Measurements from ENCODE around the gene CAPN7.
"Not testable (repeated sequence)": the region's sequence is repeated elsewhere in the genome, so short reads cannot be mapped to it uniquely, and the experiment has no call there.

The CAPN7 gene

GRCh38 chr3:15205934-15206661 lies at the start of gene CAPN7:
Gene CAPN7 (plus strand): TSS chr3:15206246. CDS start chr3:15206496, 250 bp downstream.
- no peak for FAIRE-seq

- FAIRE-seq: no peak
Observed at GRCh38 chr3:15157441-15157840, 48.6 kb upstream of the CAPN7 start.

GRCh38 chr3:15159501-15160136 lies 46.4 kb upstream of the CAPN7 start:
- no peak for FAIRE-seq

GRCh38 chr3:15160662-15161061 lies 45.4 kb upstream of the CAPN7 start:
- no peak for FAIRE-seq

- FAIRE-seq: no peak
Observed at GRCh38 chr3:15161133-15161532, 44.9 kb upstream of the CAPN7 start.

GRCh38 chr3:15163656-15164055 lies 42.4 kb upstream of the CAPN7 start:
- FAIRE-seq: not testable (repeated sequence)

GRCh38 chr3:15164340-15164739 lies 41.7 kb upstream of the CAPN7 start:
- no peak for FAIRE-seq

GRCh38 chr3:15165061-15165460 lies 41.0 kb upstream of the CAPN7 start:
- FAIRE-seq: no peak

- FAIRE-seq: not testable (repeated sequence)
Observed at GRCh38 chr3:15166391-15166790, 39.7 kb upstream of the CAPN7 start.

GRCh38 chr3:15171096-15171495 lies 35.0 kb upstream of the CAPN7 start:
- no peak for FAIRE-seq

- no peak for FAIRE-seq
Observed at GRCh38 chr3:15172806-15173205, 33.2 kb upstream of the CAPN7 start.

- FAIRE-seq: no peak
Observed at GRCh38 chr3:15174953-15175352, 31.1 kb upstream of the CAPN7 start.

- no peak for FAIRE-seq
Observed at GRCh38 chr3:15175605-15176004, 30.4 kb upstream of the CAPN7 start.

GRCh38 chr3:15180042-15180611 lies 25.9 kb upstream of the CAPN7 start:
- no peak for FAIRE-seq

GRCh38 chr3:15181511-15181910 lies 24.5 kb upstream of the CAPN7 start:
- no peak for FAIRE-seq

GRCh38 chr3:15181963-15182362 lies 24.1 kb upstream of the CAPN7 start:
- FAIRE-seq: no peak

GRCh38 chr3:15183011-15183410 lies 23.0 kb upstream of the CAPN7 start:
- FAIRE-seq: no peak

GRCh38 chr3:15185404-15185803 lies 20.6 kb upstream of the CAPN7 start:
- no peak for FAIRE-seq

GRCh38 chr3:15186101-15186476 lies 20.0 kb upstream of the CAPN7 start:
- no peak for FAIRE-seq

- FAIRE-seq: not testable (repeated sequence)
Observed at GRCh38 chr3:15186477-15187164, 19.4 kb upstream of the CAPN7 start.

GRCh38 chr3:15197340-15198029 lies 8.6 kb upstream of the CAPN7 start:
- FAIRE-seq: no peak

GRCh38 chr3:15198686-15199085 lies 7.4 kb upstream of the CAPN7 start:
- no peak for FAIRE-seq

GRCh38 chr3:15199493-15200105 lies 6.4 kb upstream of the CAPN7 start:
- no peak for FAIRE-seq
